ENCODE results near the gene SEMA6B.
"Not testable (repeated sequence)": the region's sequence is repeated elsewhere in the genome, so short reads cannot be mapped to it uniquely, and the experiment has no call there.

Gene SEMA6B

DNA sequence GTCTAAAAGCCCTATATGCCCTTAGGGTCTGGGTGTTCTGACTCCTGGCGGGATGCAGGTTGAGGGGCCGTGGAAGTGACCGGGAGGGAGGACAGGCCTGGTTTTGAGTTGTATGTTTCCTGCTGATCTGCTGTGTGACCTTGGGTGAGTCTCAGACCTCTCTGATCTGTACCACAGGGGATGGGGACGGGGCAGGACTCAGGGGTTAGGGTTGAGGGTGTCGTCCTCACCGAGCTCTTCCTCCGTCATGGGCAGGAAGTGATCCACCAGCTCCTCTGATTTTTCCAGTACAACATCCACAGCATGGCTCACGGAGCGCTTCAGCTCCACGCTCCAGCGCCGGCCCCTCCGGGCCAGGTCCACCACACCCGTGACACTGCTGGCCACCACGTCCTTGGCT, 30.6 kb downstream of the SEMA6B start:
- Histone ChIP-seq H3K27ac (ENCODE audit: low read length) (no peak overlapping the region), H3K9me3 (ENCODE audit: control insufficient read depth in 1 of 2, low read length in 2 of 2) (no peaks in the 10 kb centered on the region), H3K27me3 (ENCODE audit: low read depth, low read length) (no peaks in the 10 kb centered on the region), H3K36me3 (ENCODE audit: control insufficient read depth in 1 of 2, insufficient read depth in 2 of 2, low read length in 2 of 2) (no peaks in the 10 kb centered on the region), H3K4me3 (ENCODE audit: low read depth in 1 of 2, low read length in 2 of 2) (no peak overlapping the region), H3K4me1 (ENCODE audit: control insufficient read depth in 1 of 2, insufficient read depth in 2 of 2, low read length in 2 of 2) (no peaks in the 10 kb centered on the region)

DNA sequence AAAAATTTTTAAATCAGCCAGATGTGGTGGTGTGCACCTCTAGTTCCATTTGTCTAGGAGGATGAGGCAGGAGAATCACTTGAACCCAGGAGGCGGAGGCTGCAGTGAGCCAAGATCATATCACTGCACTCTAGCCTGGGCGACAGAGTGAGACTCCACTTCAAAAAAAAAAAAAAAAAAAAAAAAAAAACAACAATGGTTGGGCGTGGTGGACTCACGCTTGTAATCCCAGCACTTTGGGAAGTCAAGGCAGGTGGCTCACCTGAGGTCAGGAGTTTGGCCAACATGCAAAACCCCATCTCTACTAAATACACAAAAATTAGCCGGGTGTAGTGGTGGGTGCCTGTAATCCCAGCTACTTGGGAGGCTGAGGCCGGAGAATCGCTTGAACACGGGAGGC, 32.1 kb downstream of the SEMA6B start:
- H3K4me1 ChIP-seq (ENCODE audit: control insufficient read depth in 1 of 2, insufficient read depth in 2 of 2, low read length in 2 of 2); H3K4me3 ChIP-seq (ENCODE audit: low read depth in 1 of 2, low read length in 2 of 2); H3K27ac ChIP-seq (ENCODE audit: low read length); H3K36me3 ChIP-seq (ENCODE audit: control insufficient read depth in 1 of 2, insufficient read depth in 2 of 2, low read length in 2 of 2); H3K27me3 ChIP-seq (ENCODE audit: low read depth, low read length); H3K9me3 ChIP-seq (ENCODE audit: control insufficient read depth in 1 of 2, low read length in 2 of 2): not testable (repeated sequence)

DNA sequence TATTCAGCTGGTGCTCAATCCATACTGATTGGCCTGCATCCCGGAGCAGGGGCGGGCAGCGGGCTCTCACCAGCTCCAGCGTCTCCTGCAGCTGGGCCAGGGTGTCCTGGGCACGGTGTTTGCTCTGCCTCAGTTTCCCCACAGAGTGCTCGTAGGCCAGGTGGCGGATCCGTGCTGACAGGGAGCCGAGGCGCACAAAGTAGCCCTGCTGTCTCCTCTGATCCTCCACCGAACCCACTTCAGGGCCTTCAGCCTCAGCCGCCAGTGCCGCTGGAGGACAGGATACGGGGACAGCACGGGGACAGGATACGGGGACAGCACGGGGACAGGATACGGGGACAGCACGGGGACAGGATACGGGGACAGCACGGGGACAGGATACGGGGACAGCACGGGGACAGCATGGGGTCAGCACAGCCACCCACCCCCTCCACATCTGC, 33.9 kb downstream of the SEMA6B start:
- H3K4me3 ChIP-seq (ENCODE audit: low read depth in 1 of 2, low read length in 2 of 2), result no peak overlapping the region
- no peaks in the 10 kb centered on the region for H3K9me3 ChIP-seq (ENCODE audit: control insufficient read depth in 1 of 2, low read length in 2 of 2)
- H3K27me3 ChIP-seq (ENCODE audit: low read depth, low read length), result no peaks in the 10 kb centered on the region
- no peak overlapping the region for H3K27ac ChIP-seq (ENCODE audit: low read length)
- no peaks in the 10 kb centered on the region for H3K36me3 ChIP-seq (ENCODE audit: control insufficient read depth in 1 of 2, insufficient read depth in 2 of 2, low read length in 2 of 2)
- H3K4me1 ChIP-seq (ENCODE audit: control insufficient read depth in 1 of 2, insufficient read depth in 2 of 2, low read length in 2 of 2), result peaks cover 0 to 6% of the 10 kb centered on the region in 2 donors

- H3K36me3 ChIP-seq (ENCODE audit: control insufficient read depth in 1 of 2, insufficient read depth in 2 of 2, low read length in 2 of 2), result no peaks in the 10 kb centered on the region
- H3K9me3 ChIP-seq (ENCODE audit: control insufficient read depth in 1 of 2, low read length in 2 of 2), result no peaks in the 10 kb centered on the region
- H3K27ac ChIP-seq (ENCODE audit: low read length), result no peak overlapping the region
- peaks cover 0 to 7% of the 10 kb centered on the region in 2 donors for H3K4me1 ChIP-seq (ENCODE audit: control insufficient read depth in 1 of 2, insufficient read depth in 2 of 2, low read length in 2 of 2)
- H3K27me3 ChIP-seq (ENCODE audit: low read depth, low read length), result no peaks in the 10 kb centered on the region
- no peak overlapping the region for H3K4me3 ChIP-seq (ENCODE audit: low read depth in 1 of 2, low read length in 2 of 2)
These were observed 34.5 kb downstream of the SEMA6B start for GRCh38 chr19:4524808-4525562.

- peaks cover 5 to 22% of the 10 kb centered on the region in 2 donors for H3K4me1 ChIP-seq (ENCODE audit: control insufficient read depth in 1 of 2, insufficient read depth in 2 of 2, low read length in 2 of 2)
- H3K4me3 ChIP-seq (ENCODE audit: low read depth in 1 of 2, low read length in 2 of 2), result no peak overlapping the region
- no peaks in the 10 kb centered on the region for H3K9me3 ChIP-seq (ENCODE audit: control insufficient read depth in 1 of 2, low read length in 2 of 2)
- H3K27me3 ChIP-seq (ENCODE audit: low read depth, low read length), result no peaks in the 10 kb centered on the region
- H3K27ac ChIP-seq (ENCODE audit: low read length), result no peak overlapping the region
- no peaks in the 10 kb centered on the region for H3K36me3 ChIP-seq (ENCODE audit: control insufficient read depth in 1 of 2, insufficient read depth in 2 of 2, low read length in 2 of 2)
These were observed 36.0 kb downstream of the SEMA6B start for GRCh38 chr19:4523306-4524110.

DNA sequence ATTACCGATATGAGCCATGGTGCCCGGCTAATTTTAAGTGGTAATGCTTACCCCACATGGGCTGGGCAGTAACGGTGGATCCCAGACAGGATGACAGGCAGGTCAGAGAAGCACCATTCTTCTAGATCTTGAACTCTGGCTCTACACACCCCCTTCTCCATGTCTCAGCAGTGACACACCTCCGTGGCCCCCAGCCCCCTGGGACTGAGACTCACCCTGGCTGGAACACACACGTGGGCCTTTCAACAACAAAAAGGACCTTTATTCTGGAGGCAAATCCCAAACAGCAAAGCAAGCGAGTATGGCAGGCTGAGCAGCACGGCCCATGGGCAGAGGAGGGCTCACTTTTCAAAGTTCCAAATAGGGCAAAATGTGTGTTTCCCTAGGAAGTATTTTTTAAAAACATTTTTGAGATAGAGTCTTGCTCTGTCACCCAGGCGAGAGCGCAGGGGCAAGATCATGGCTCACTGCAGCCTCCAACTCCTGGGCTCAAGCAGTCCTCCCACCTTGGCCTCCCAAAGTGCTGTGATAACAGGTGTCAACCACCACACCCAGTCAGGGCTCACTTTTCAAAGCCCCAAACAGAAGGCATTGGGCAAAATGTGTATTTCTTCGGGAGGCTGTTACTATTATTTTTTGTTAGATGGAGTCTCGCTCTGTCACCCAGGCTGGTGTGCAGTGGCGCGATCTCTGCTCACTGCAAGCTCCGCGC, 37.0 kb downstream of the SEMA6B start:
- H3K4me3 ChIP-seq (ENCODE audit: low read depth in 1 of 2, low read length in 2 of 2), result no peak overlapping the region
- H3K4me1 ChIP-seq (ENCODE audit: control insufficient read depth in 1 of 2, insufficient read depth in 2 of 2, low read length in 2 of 2), result peaks cover 5 to 25% of the 10 kb centered on the region in 2 donors
- no peak overlapping the region for H3K27ac ChIP-seq (ENCODE audit: low read length)
- H3K9me3 ChIP-seq (ENCODE audit: control insufficient read depth in 1 of 2, low read length in 2 of 2), result no peaks in the 10 kb centered on the region
- H3K27me3 ChIP-seq (ENCODE audit: low read depth, low read length), result no peaks in the 10 kb centered on the region
- no peaks in the 10 kb centered on the region for H3K36me3 ChIP-seq (ENCODE audit: control insufficient read depth in 1 of 2, insufficient read depth in 2 of 2, low read length in 2 of 2)

DNA sequence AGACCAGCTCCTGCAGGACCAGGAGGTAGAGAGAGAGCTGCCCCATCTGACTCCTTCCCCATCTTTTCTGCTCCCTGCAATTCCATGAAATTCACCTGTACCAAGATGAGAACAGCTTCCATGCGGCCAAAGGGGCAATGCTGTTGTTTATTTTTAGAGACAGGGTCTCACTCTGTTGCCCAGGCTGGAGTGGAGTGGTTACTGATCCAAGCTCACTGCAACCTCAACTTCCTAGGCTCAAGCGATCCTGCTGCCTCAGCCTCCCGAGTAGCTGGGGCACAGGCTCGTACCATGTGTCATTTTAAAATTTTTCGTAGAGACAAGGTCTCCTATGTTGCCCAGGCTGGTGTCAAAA, 37.6 kb downstream of the SEMA6B start:
- H3K4me3 ChIP-seq (ENCODE audit: low read depth in 1 of 2, low read length in 2 of 2), result no peak overlapping the region

GRCh38 chr19:4521170-4521887, 38.2 kb downstream of the SEMA6B start:
- H3K36me3 ChIP-seq (ENCODE audit: control insufficient read depth in 1 of 2, insufficient read depth in 2 of 2, low read length in 2 of 2), result no peaks in the 10 kb centered on the region
- peaks cover 5 to 28% of the 10 kb centered on the region in 2 donors for H3K4me1 ChIP-seq (ENCODE audit: control insufficient read depth in 1 of 2, insufficient read depth in 2 of 2, low read length in 2 of 2)
- H3K9me3 ChIP-seq (ENCODE audit: control insufficient read depth in 1 of 2, low read length in 2 of 2), result no peaks in the 10 kb centered on the region
- H3K27me3 ChIP-seq (ENCODE audit: low read depth, low read length), result no peaks in the 10 kb centered on the region
- H3K4me3 ChIP-seq (ENCODE audit: low read depth in 1 of 2, low read length in 2 of 2), result no peak overlapping the region
- no peak overlapping the region for H3K27ac ChIP-seq (ENCODE audit: low read length)

More for the DNA sequence above, 37.6 kb downstream of the SEMA6B start:
- H3K9me3 ChIP-seq (ENCODE audit: control insufficient read depth in 1 of 2, low read length in 2 of 2), result no peaks in the 10 kb centered on the region
- no peak overlapping the region for H3K27ac ChIP-seq (ENCODE audit: low read length)
- H3K27me3 ChIP-seq (ENCODE audit: low read depth, low read length), result no peaks in the 10 kb centered on the region
- no peaks in the 10 kb centered on the region for H3K36me3 ChIP-seq (ENCODE audit: control insufficient read depth in 1 of 2, insufficient read depth in 2 of 2, low read length in 2 of 2)
- peaks cover 5 to 25% of the 10 kb centered on the region in 2 donors for H3K4me1 ChIP-seq (ENCODE audit: control insufficient read depth in 1 of 2, insufficient read depth in 2 of 2, low read length in 2 of 2)

DNA sequence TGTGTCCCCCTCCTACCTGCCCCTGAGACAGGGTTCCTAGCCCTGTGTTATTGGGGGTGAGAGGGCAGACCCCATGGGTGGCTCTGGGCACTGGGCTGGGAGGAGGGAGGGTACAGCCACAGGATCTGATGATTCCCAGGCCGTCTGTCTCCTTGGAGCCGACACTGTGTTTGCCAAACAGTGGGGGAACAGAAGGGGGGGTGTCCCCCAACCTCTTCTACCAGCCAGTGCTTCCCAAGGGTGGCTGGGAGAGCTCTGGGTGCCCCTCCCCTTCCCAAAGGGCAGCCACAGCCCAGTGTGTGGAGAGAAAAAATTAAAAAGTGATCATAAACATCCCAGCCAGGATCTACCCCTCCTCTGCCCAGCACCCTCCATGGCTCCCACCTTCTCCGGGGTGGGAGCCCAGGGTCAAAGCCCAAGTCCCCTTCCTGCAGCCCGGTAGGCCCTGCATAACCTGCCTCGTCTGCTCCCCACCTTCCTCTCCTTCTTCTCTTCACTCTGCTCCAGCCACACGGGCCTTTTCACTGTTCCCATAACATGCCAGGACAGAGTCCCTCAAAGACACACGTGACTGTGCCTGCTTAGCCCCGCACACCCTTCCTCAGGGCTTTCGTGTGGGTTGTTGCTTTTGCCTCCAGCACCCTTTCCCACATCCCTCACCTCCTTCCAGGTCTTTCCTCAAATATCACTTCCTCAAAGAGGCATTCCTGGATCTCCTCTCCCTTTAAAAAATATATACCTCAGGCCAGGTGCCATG, 39.8 kb downstream of the SEMA6B start:
- peak overlapping the region; percentile 72 for H3K27ac ChIP-seq (ENCODE audit: low read length)
- no peaks in the 10 kb centered on the region for H3K9me3 ChIP-seq (ENCODE audit: control insufficient read depth in 1 of 2, low read length in 2 of 2)
- no peaks in the 10 kb centered on the region for H3K36me3 ChIP-seq (ENCODE audit: control insufficient read depth in 1 of 2, insufficient read depth in 2 of 2, low read length in 2 of 2)
- no peaks in the 10 kb centered on the region for H3K27me3 ChIP-seq (ENCODE audit: low read depth, low read length)
- H3K4me1 ChIP-seq (ENCODE audit: control insufficient read depth in 1 of 2, insufficient read depth in 2 of 2, low read length in 2 of 2), result peaks cover 5 to 32% of the 10 kb centered on the region in 2 donors
- peak overlapping the region in 1 of 2 donors; percentile 63 for H3K4me3 ChIP-seq (ENCODE audit: low read depth in 1 of 2, low read length in 2 of 2)

- Histone ChIP-seq H3K36me3 (ENCODE audit: control insufficient read depth in 1 of 2, insufficient read depth in 2 of 2, low read length in 2 of 2) (no peaks in the 10 kb centered on the region), H3K27ac (ENCODE audit: low read length) (peak overlapping the region; percentile 72), H3K27me3 (ENCODE audit: low read depth, low read length) (no peaks in the 10 kb centered on the region), H3K4me1 (ENCODE audit: control insufficient read depth in 1 of 2, insufficient read depth in 2 of 2, low read length in 2 of 2) (peaks cover 5 to 32% of the 10 kb centered on the region in 2 donors), H3K4me3 (ENCODE audit: low read depth in 1 of 2, low read length in 2 of 2) (peak overlapping the region in 1 of 2 donors; percentile 63), H3K9me3 (ENCODE audit: control insufficient read depth in 1 of 2, low read length in 2 of 2) (no peaks in the 10 kb centered on the region)
These were observed 40.4 kb downstream of the SEMA6B start for GRCh38 chr19:4519172-4519496.

All from muscle layer of duodenum (tissue), 2 donors.